Fibroblast of villous mesenchyme (primary cell): ENCODE results near the gene CTDNEP1. TPM values are rescaled to one million over a fixed set of nuclear protein-coding genes. Genes with fewer than 3 reads are reported as not detected.

Experiments used
- DNase-seq: peaks from one replicate; pipeline ENCODE4 v3.0.0-alpha.2; 2010; ENCODE audit warnings: low read depth
- H3K4me3 ChIP-seq: 2 replicates; pipeline ENCODE4 v1.5.1; 2011; ENCODE audit warnings: low read depth, mild to moderate bottlenecking, low read length
- total RNA-seq: library from RNA; depleted of rRNA; stranded (reverse); fragments of >200 nt; gene quantifications from 2 replicates; pipeline ENCODE4 v1.2.3, GENCODE V29; 2012
- TF ChIP-seq, protein P1 (sequence below): IDR thresholded peaks from 2 replicates; pipeline ENCODE4 v1.5.1; 2012; ENCODE audit warnings: low read depth, mild to moderate bottlenecking, low read length; ENCODE audit not compliant: insufficient read depth

The CTDNEP1 gene
- 24.5 and 34.1 TPM in 2 replicates for total RNA-seq

DNA sequence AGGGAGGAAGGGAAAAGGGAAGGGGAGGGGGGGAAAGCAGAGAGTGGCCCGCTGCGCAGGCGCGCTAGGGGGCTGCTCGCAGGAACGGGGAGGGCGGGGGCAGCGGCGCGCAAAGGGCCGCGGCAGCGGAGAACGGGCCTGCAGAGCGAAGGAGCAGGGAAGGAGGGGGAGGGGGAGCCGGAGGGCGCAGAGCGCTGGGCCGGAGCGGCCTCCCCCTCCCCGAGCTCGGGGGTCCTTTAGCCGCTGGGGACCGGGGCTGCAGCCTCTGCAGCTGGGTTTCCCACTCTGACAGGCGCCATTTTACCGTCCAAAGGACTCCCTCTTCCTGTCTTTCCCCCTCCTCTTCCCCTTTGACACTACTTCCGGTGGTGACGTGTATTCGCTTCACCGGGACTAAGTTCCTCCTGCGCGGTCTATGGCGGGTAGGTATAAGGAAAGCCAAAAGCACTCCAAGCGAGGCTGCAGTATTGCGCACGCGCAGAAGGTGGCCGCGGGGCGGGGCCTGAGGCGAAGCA lies at the start of gene CTDNEP1:
TSS of gene CTDNEP1 (minus strand) at position 74 of the 515 bp plus-strand sequence. CDS start 438 bp downstream, outside the sequence.
- peak within 1 kb of the TSS; percentile 90 for H3K4me3 ChIP-seq
- peak; percentile 100 for DNase-seq
- TF ChIP-seq, protein P1, sequence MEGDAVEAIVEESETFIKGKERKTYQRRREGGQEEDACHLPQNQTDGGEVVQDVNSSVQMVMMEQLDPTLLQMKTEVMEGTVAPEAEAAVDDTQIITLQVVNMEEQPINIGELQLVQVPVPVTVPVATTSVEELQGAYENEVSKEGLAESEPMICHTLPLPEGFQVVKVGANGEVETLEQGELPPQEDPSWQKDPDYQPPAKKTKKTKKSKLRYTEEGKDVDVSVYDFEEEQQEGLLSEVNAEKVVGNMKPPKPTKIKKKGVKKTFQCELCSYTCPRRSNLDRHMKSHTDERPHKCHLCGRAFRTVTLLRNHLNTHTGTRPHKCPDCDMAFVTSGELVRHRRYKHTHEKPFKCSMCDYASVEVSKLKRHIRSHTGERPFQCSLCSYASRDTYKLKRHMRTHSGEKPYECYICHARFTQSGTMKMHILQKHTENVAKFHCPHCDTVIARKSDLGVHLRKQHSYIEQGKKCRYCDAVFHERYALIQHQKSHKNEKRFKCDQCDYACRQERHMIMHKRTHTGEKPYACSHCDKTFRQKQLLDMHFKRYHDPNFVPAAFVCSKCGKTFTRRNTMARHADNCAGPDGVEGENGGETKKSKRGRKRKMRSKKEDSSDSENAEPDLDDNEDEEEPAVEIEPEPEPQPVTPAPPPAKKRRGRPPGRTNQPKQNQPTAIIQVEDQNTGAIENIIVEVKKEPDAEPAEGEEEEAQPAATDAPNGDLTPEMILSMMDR: no peak

DNA sequence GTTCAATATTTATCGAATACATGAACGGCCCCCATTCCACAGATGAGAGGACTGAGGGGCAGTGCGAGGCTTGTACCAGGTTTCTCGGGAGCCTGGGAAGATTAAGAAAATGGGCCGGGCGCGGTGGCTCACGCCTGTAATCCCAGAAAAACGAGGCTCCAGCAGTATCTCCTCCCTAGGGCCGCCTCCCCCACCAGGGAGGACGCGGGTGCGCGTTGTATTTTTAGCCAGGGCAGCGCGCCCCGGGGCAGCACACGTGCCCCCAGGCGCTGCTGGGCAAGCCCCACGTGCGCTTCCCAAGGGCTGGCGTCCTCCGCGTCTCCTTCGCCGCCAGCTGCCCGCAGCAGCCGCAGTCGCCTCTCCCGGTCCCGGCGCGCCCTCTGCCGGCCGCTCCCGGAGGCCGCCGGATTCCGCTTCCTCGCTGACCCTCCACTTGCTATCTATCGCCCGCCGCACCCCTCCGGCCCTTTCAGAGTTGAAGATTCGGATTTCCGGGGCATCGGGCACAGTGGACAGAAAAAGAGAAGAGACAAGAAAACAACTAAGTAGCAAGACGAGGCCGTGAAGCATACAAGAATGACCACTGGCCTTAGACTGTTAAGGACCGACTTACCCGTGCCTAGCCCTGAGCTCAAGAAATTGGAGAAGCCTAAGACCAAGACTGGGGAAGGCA lies 44.8 kb upstream of the CTDNEP1 start:
- H3K4me3 ChIP-seq: no peak overlapping the region
- DNase-seq: peak; percentile 83
- TF ChIP-seq, protein P1: peak; percentile 93

DNA sequence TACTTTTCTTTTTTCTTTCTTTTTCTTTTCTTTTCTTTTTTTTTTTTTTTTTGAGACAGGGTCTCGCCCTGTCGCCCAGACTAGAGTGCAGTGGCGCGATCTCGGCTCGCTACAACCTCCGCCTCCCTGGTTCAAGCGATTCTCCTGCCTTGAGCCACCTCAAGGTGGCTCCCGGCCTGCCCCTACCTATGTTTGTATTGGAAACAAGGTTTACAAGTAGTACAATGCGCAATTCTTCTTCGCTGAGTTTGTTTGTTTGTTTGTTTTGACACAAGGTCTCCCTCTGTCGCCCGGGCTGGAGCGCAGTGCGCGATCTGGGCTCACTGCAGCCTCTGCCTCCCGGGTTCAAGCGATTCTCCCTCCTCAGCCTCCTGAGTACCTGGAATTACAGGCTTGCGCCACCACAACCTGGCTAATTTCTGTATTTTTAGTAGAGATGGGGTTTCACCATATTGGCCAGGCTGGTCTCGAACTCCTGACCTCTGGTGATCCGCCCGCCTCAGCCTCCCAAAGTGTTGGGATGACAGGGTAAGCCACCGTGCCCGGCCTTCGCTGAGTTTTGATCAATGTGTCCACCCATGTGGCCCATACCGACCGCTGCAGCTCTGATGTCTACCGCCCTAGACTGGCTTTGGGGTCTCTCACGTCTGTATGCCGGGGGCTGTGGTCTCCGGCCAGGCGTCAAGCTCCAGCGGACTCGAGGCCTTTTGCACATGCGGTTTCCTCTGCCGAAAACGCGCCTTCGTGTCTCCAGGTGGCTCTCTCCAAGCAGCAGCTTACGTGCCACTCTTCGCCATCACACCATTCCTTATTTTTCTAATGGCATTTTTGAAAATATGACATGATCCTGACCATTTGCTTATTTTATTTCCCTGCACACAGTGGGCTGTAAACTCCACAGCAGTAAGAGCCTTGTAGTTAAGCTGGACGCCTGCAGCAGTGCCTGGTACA lies 44.0 kb upstream of the CTDNEP1 start:
- no peak for DNase-seq
- H3K4me3 ChIP-seq: no peak overlapping the region

DNA sequence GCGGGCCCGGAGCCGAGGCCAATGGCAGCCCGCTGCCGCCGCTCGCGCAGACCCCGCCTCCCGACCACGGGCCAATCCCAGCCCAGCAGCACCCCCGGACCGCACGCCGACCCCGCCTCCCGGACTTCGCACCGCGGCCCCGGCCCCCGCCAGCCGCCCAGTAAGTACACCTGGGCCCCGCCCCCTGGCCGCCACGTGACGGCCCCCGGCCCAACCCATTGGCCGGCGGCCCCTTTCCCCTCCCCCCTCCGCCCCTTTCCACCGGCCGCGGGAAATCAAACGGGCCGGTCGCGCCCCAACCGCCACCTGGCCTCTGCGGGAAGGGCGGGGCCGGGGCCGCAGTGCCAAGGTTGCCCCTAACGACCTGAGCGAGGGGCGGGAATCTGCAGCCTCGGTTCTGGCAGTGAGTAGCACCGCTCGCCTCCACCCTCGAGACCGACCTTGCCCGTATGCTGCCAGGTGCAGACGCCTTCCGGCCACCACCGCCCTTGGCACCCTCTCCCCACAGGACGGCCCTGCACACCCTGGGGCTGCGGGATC lies 43.1 kb upstream of the CTDNEP1 start, which contains the start of gene YBX2:
TSS of gene YBX2 (minus strand) at position 26 of the 540 bp plus-strand sequence. CDS start 139 bp downstream, outside the sequence.
- TF ChIP-seq, protein P1: no peak
- peak within 1 kb of the TSS; percentile 31 for H3K4me3 ChIP-seq
- peak; percentile 44 for DNase-seq

More for the DNA sequence above, 44.0 kb upstream of the CTDNEP1 start:
- TF ChIP-seq, protein P1: no peak

DNA sequence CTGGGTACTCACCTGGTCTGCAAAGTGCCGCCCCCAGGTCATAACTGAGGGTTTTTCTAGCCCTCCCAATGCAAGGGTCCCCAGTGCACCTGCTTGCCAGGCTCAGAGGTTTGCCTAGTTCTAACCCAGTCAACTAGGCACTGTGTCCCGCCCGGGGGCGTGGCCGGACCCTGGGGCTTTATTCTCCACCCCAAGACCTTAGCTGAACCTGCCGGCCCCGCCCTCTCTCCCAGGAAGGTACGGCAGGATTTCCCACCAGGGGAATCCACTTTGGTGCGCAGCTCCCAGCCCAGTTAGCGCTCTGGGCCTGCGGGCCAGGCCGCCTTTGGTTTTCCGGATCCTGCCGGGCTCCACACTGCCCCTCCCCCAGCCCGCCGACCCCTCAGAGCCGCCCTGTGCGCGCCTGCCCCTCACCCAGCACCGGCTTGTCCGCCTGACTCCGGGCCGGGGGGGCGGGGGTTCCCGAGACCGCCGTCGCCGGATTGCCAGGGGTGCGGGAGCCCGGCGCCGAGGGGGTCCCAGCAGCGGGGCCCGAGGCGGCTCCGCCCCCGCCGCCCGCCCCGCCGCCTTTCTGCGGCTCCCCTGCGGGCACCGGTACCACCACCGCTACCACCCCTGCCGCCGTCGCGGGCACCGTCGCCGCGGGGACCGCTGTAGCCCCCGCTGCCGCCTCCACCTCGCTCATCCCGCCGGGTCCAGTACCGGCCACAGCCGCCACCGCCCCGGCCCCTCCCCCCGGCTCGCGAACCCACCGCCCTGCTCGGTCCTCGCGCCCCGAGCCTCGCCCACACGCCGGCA lies 42.5 kb upstream of the CTDNEP1 start:
- TF ChIP-seq, protein P1: no peak
- H3K4me3 ChIP-seq: no peak overlapping the region
- no peak for DNase-seq

DNA sequence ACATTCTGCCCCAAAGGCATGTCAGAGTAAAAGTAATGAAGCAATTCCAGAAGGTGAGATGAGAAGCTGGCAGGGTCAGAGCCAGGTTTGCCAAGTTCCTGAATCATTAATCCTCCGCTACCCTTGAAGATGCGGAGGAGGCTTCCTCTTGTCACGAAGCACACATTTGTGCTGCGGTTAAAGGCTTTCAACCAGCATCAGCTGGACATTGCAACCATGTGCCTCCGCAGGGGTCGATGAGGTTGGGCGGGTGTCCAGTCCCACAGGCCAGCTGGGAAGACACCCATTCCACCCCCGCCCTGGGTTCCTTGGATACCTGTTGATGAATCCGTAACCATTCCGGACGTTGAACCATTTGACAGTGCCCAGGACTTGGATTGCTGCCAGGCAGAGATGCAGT lies 41.6 kb upstream of the CTDNEP1 start:
- TF ChIP-seq, protein P1: no peak
- DNase-seq: no peak
- no peak overlapping the region for H3K4me3 ChIP-seq
